ENCODE data around the gene P2RX6. TPM values are rescaled to one million over a fixed set of nuclear protein-coding genes. Genes with fewer than 3 reads are reported as not detected.

P2RX6 gene
- total RNA-seq, 1 donor from 2014 or later = 2.8 TPM

GRCh38 chr22:20981787-20982562 is 33.0 kb upstream of the P2RX6 start, which contains the start of gene LZTR1:
TSS of gene LZTR1 (plus strand) at chr22:20982297. CDS start at chr22:20982372, 75 bp downstream.
- Mint-ChIP-seq H3K27ac (peak within 1 kb of the TSS; percentile 82), H3K4me3 (peak within 1 kb of the TSS; percentile 99)

GRCh38 chr22:20982563-20982882 is 32.4 kb upstream of the P2RX6 start:
- H3K27ac Mint-ChIP-seq = peak overlapping the region; percentile 82
- H3K4me1 Mint-ChIP-seq (ENCODE audit: unreplicated experiment) = peaks cover 18% of the 10 kb centered on the region
- H3K9me3 Mint-ChIP-seq = no peaks in the 10 kb centered on the region
- H3K36me3 Mint-ChIP-seq = peaks cover 10% of the 10 kb centered on the region
- H3K4me3 Mint-ChIP-seq = peak overlapping the region; percentile 99
- DNase-seq (ENCODE audit: extremely low spot score, unreplicated experiment) = no peak
- H3K27me3 Mint-ChIP-seq = peaks cover 3% of the 10 kb centered on the region
- TF ChIP-seq CTCF (conservative IDR thresholded peaks at IDR 0.05) = no peak

More at GRCh38 chr22:20981787-20982562, 33.0 kb upstream of the P2RX6 start, which contains the start of gene LZTR1:
- peaks cover 10% of the 10 kb centered on the region for H3K36me3 Mint-ChIP-seq
- no peaks in the 10 kb centered on the region for H3K9me3 Mint-ChIP-seq
- peak; percentile 57 for TF ChIP-seq CTCF (conservative IDR thresholded peaks at IDR 0.05)
- DNase-seq (ENCODE audit: extremely low spot score, unreplicated experiment) = peak; percentile 85
- peaks cover 3% of the 10 kb centered on the region for H3K27me3 Mint-ChIP-seq
- peaks cover 18% of the 10 kb centered on the region for H3K4me1 Mint-ChIP-seq (ENCODE audit: unreplicated experiment)

GRCh38 chr22:20983081-20983771 is 31.7 kb upstream of the P2RX6 start:
- Mint-ChIP-seq H3K4me1 (ENCODE audit: unreplicated experiment) (peaks cover 18% of the 10 kb centered on the region), H3K9me3 (no peaks in the 10 kb centered on the region), H3K27ac (no peak overlapping the region), H3K4me3 (peak overlapping the region; percentile 99), H3K36me3 (peaks cover 10% of the 10 kb centered on the region), H3K27me3 (peaks cover 3% of the 10 kb centered on the region)
- no peak for TF ChIP-seq CTCF (conservative IDR thresholded peaks at IDR 0.05)
- no peak for DNase-seq (ENCODE audit: extremely low spot score, unreplicated experiment)

GRCh38 chr22:20985720-20986119 is 29.2 kb upstream of the P2RX6 start:
- H3K9me3 Mint-ChIP-seq = no peaks in the 10 kb centered on the region
- DNase-seq (ENCODE audit: extremely low spot score, unreplicated experiment) = no peak
- no peak overlapping the region for H3K27ac Mint-ChIP-seq
- H3K4me3 Mint-ChIP-seq = no peak overlapping the region
- no peak for TF ChIP-seq CTCF (conservative IDR thresholded peaks at IDR 0.05)
- peaks cover 10% of the 10 kb centered on the region for H3K36me3 Mint-ChIP-seq
- no peaks in the 10 kb centered on the region for H3K27me3 Mint-ChIP-seq
- peaks cover 9% of the 10 kb centered on the region for H3K4me1 Mint-ChIP-seq (ENCODE audit: unreplicated experiment)

- peaks cover 10% of the 10 kb centered on the region for H3K36me3 Mint-ChIP-seq
- DNase-seq (ENCODE audit: extremely low spot score, unreplicated experiment) = no peak
- no peak overlapping the region for H3K4me3 Mint-ChIP-seq
- H3K4me1 Mint-ChIP-seq (ENCODE audit: unreplicated experiment) = peaks cover 7% of the 10 kb centered on the region
- no peak for TF ChIP-seq CTCF (conservative IDR thresholded peaks at IDR 0.05)
- H3K27ac Mint-ChIP-seq = no peak overlapping the region
- no peaks in the 10 kb centered on the region for H3K9me3 Mint-ChIP-seq
- H3K27me3 Mint-ChIP-seq = no peaks in the 10 kb centered on the region
These were observed 28.6 kb upstream of the P2RX6 start for GRCh38 chr22:20986365-20986764.

Measured in type B pancreatic cell (in vitro differentiated cells).